Stimulated activated CD8-positive, alpha-beta memory T cell treated with anti-CD3 and anti-CD28 coated beads, Interleukin-12 subunit alpha, Interleukin-12 subunit beta, amount 100 ng/mL, for 24 hours (primary cell): Measurements from ENCODE around the gene HOXB5.

Source experiments
- DNase-seq: peaks from one replicate; pipeline ENCODE4 v3.0.0-alpha.2; 2020; ENCODE audit errors: extremely low read depth

The HOXB5 gene

GRCh38 chr17:48561884-48562810, 31.4 kb downstream of the HOXB5 start:
- no peak for DNase-seq

GRCh38 chr17:48559840-48560817, 33.5 kb downstream of the HOXB5 start:
- DNase-seq, result no peak

- DNase-seq, result no peak
Measured at GRCh38 chr17:48559122-48559839, 34.3 kb downstream of the HOXB5 start.

GRCh38 chr17:48558831-48559121, 34.8 kb downstream of the HOXB5 start:
- DNase-seq, result no peak

- no peak for DNase-seq
Measured at GRCh38 chr17:48558057-48558830, 35.3 kb downstream of the HOXB5 start.

- no peak for DNase-seq
Measured at GRCh38 chr17:48556576-48557401, 36.8 kb downstream of the HOXB5 start.

- DNase-seq, result no peak
Measured at GRCh38 chr17:48556229-48556575, 37.4 kb downstream of the HOXB5 start.

GRCh38 chr17:48555258-48556228, 38.0 kb downstream of the HOXB5 start:
- DNase-seq, result no peak

GRCh38 chr17:48554412-48555257, 38.9 kb downstream of the HOXB5 start:
- DNase-seq, result no peak

GRCh38 chr17:48553826-48554225, 39.8 kb downstream of the HOXB5 start:
- no peak for DNase-seq

GRCh38 chr17:48553190-48553547, 40.4 kb downstream of the HOXB5 start:
- DNase-seq, result no peak

GRCh38 chr17:48552466-48553189, 41.0 kb downstream of the HOXB5 start:
- DNase-seq, result no peak

GRCh38 chr17:48551596-48552465, 41.7 kb downstream of the HOXB5 start:
- DNase-seq, result no peak

- DNase-seq, result no peak
Measured at GRCh38 chr17:48551214-48551555, 42.4 kb downstream of the HOXB5 start.

- no peak for DNase-seq
Measured at GRCh38 chr17:48550502-48551213, 42.9 kb downstream of the HOXB5 start.

GRCh38 chr17:48549914-48550501, 43.6 kb downstream of the HOXB5 start:
- no peak for DNase-seq
